Transverse colon (tissue), 3 donors: Measurements from ENCODE around the gene ZNF497.

ENCODE experiments used
- POLR2A ChIP-seq: fragments of 450-650 bp; IDR thresholded peaks from one replicate; pipeline ENCODE4 v1.6.1; 2016; ENCODE audit warnings: antibody characterized with exemption, mild to moderate bottlenecking, moderate library complexity
- TF ChIP-seq, protein P1 (sequence below), 5 experiments: fragments of 200-600 bp in 3 of 5; fragments of 450-650 bp in 2 of 5; sonication (generic) in 3 of 5; IDR thresholded peaks; 1 replicate in 2 of 5; 2 replicates in 3 of 5; pipeline ENCODE4 v1.5.1; 2016 to 2017; ENCODE audit warnings: antibody characterized with exemption in 5 of 5, inconsistent platforms in 3 of 5, mild to moderate bottlenecking in 2 of 5, moderate library complexity in 1 of 5

DNA sequence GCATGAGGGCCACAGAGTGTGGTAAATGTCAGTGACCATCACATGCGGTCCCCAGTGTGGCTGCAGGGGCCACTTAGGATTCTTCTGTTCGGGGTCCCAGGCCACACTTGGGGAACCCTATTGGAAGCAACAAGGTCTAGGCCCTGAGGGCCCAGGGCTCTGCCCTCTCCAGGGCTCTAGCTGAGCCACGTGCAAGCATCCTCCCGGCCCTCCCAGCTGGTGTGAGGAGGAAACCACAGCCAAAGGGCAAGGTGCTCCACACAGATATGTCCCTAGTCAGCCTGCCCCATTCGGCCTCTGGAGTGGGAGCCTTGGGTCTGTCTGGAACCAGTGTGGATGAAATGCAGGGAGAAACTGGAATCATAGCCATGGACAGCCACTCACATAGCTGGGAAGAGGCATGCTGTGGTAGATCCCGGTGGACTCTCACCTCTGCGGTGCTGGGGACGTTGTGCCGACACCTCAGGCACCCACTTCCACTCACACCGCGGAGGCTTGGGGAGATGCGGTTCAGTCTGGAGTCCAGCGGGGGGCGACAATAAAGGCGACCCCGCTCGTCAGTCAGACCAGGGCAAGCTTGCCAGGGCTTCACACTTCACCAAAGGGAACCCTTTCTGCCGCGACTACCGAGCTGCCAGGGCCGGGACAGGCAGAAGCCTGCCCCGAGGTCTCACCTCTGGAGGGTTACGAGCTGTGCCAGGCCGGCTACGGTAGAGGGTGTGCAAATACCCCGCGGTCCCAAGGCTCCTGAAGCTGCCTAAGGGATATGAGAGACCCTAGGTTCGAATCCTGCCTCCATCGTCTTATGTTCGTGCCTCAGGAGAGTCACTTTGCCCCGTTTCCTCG, 4.3 kb upstream of the ZNF497 start:
- TF ChIP-seq, protein P1, sequence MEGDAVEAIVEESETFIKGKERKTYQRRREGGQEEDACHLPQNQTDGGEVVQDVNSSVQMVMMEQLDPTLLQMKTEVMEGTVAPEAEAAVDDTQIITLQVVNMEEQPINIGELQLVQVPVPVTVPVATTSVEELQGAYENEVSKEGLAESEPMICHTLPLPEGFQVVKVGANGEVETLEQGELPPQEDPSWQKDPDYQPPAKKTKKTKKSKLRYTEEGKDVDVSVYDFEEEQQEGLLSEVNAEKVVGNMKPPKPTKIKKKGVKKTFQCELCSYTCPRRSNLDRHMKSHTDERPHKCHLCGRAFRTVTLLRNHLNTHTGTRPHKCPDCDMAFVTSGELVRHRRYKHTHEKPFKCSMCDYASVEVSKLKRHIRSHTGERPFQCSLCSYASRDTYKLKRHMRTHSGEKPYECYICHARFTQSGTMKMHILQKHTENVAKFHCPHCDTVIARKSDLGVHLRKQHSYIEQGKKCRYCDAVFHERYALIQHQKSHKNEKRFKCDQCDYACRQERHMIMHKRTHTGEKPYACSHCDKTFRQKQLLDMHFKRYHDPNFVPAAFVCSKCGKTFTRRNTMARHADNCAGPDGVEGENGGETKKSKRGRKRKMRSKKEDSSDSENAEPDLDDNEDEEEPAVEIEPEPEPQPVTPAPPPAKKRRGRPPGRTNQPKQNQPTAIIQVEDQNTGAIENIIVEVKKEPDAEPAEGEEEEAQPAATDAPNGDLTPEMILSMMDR (IDR thresholded peaks at IDR 0.05) = no peak
- TF ChIP-seq POLR2A = no peak
